ENCODE results near the gene NTF3.

Gene NTF3

GRCh38 chr12:5487948-5488625 lies 56.2 kb downstream of the NTF3 start:
- no peak for DNase-seq (ENCODE audit: low read depth)

GRCh38 chr12:5488626-5488955 lies 56.7 kb downstream of the NTF3 start:
- no peak for DNase-seq (ENCODE audit: low read depth)

- no peak for DNase-seq (ENCODE audit: low read depth)
These were observed 57.1 kb downstream of the NTF3 start for GRCh38 chr12:5489017-5489416.

GRCh38 chr12:5489760-5490406 lies 58.0 kb downstream of the NTF3 start:
- no peak for DNase-seq (ENCODE audit: low read depth)

GRCh38 chr12:5492562-5492961 lies 60.7 kb downstream of the NTF3 start:
- no peak for DNase-seq (ENCODE audit: low read depth)

- no peak for DNase-seq (ENCODE audit: low read depth)
These were observed 61.1 kb downstream of the NTF3 start for GRCh38 chr12:5493018-5493417.

GRCh38 chr12:5494343-5494742 lies 62.4 kb downstream of the NTF3 start:
- DNase-seq (ENCODE audit: low read depth), result no peak

- no peak for DNase-seq (ENCODE audit: low read depth)
These were observed 65.6 kb downstream of the NTF3 start for GRCh38 chr12:5497329-5498053.

GRCh38 chr12:5498076-5498475 lies 66.2 kb downstream of the NTF3 start:
- no peak for DNase-seq (ENCODE audit: low read depth)

GRCh38 chr12:5498806-5499205 lies 66.9 kb downstream of the NTF3 start:
- DNase-seq (ENCODE audit: low read depth), result no peak

- no peak for DNase-seq (ENCODE audit: low read depth)
These were observed 67.8 kb downstream of the NTF3 start for GRCh38 chr12:5499566-5500330.

GRCh38 chr12:5500331-5500659 lies 68.4 kb downstream of the NTF3 start:
- no peak for DNase-seq (ENCODE audit: low read depth)

GRCh38 chr12:5503774-5504173 lies 71.9 kb downstream of the NTF3 start:
- no peak for DNase-seq (ENCODE audit: low read depth)

- no peak for DNase-seq (ENCODE audit: low read depth)
These were observed 73.2 kb downstream of the NTF3 start for GRCh38 chr12:5505116-5505515.

GRCh38 chr12:5505751-5506150 lies 73.8 kb downstream of the NTF3 start:
- no peak for DNase-seq (ENCODE audit: low read depth)

GRCh38 chr12:5506295-5506694 lies 74.4 kb downstream of the NTF3 start:
- no peak for DNase-seq (ENCODE audit: low read depth)

- DNase-seq (ENCODE audit: low read depth), result no peak
These were observed 74.9 kb downstream of the NTF3 start for GRCh38 chr12:5506821-5507231.

- DNase-seq (ENCODE audit: low read depth), result no peak
These were observed 75.6 kb downstream of the NTF3 start for GRCh38 chr12:5507401-5507935.

- no peak for DNase-seq (ENCODE audit: low read depth)
These were observed 76.0 kb downstream of the NTF3 start for GRCh38 chr12:5507944-5508343.

- no peak for DNase-seq (ENCODE audit: low read depth)
These were observed 77.2 kb downstream of the NTF3 start for GRCh38 chr12:5509102-5509501.

GRCh38 chr12:5509557-5509956 lies 77.6 kb downstream of the NTF3 start:
- no peak for DNase-seq (ENCODE audit: low read depth)

GRCh38 chr12:5510251-5510805 lies 78.4 kb downstream of the NTF3 start:
- no peak for DNase-seq (ENCODE audit: low read depth)
